ENCODE data around the gene THBS1. TPM values are rescaled to one million over a fixed set of nuclear protein-coding genes. Genes with fewer than 3 reads are reported as not detected.

Gene THBS1
- total and polyA plus RNA-seq, 3 donors from 2014 or later = 12.6 to 20.7 (median 13.9) TPM

DNA sequence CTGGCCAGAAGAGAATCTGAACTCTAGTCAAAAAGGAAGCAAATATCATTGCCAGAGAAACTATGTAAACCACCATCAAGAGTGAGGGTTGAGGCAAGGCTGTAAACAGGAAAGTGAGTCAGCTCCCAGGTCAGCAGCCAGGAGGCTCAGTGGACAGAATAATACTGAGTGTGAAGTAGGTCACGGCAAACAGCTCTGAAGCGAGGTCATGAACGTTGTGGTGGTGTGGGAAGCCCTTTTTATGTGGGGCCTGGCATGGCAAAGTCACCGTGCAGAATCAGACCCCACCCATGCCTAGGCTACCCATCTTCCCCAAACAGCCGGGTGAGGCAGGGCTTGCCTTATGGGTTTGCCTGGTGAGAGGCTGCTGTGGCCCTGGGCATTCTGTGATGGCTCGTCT, 43.9 kb downstream of the THBS1 start:
- Histone ChIP-seq H3K27me3 (no peaks in the 10 kb centered on the region), H3K27ac (peak overlapping the region in 1 of 2 donors; percentile 22)
- intact Hi-C loops (cut with DNase I; ENCODE audit: low total_unique reads) = no loop called here

GRCh38 chr15:39625451-39625850, 44.6 kb downstream of the THBS1 start:
- TF ChIP-seq, protein P1, sequence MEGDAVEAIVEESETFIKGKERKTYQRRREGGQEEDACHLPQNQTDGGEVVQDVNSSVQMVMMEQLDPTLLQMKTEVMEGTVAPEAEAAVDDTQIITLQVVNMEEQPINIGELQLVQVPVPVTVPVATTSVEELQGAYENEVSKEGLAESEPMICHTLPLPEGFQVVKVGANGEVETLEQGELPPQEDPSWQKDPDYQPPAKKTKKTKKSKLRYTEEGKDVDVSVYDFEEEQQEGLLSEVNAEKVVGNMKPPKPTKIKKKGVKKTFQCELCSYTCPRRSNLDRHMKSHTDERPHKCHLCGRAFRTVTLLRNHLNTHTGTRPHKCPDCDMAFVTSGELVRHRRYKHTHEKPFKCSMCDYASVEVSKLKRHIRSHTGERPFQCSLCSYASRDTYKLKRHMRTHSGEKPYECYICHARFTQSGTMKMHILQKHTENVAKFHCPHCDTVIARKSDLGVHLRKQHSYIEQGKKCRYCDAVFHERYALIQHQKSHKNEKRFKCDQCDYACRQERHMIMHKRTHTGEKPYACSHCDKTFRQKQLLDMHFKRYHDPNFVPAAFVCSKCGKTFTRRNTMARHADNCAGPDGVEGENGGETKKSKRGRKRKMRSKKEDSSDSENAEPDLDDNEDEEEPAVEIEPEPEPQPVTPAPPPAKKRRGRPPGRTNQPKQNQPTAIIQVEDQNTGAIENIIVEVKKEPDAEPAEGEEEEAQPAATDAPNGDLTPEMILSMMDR (IDR thresholded peaks at IDR 0.05) = no peak
- no peak for TF ChIP-seq POLR2A (IDR thresholded peaks at IDR 0.05)
- no peak for DNase-seq
- peaks cover 4% of the 10 kb centered on the region for H3K4me1 ChIP-seq
- no peaks in the 10 kb centered on the region for H3K36me3 ChIP-seq (ENCODE audit: low read depth, missing control alignments)
- no peaks in the 10 kb centered on the region for H3K9me3 ChIP-seq
- no peaks in the 10 kb centered on the region for H3K27me3 ChIP-seq
- WGBS, 2 donors = 40 to 69% methylated on average over 1 to 4 of the region's 4 CpGs
- no peak overlapping the region for H3K27ac ChIP-seq
- no peak overlapping the region for H3K4me3 ChIP-seq
- intact Hi-C loops (cut with DNase I; ENCODE audit: low total_unique reads) = no loop called here

More for the DNA sequence above, 43.9 kb downstream of the THBS1 start:
- DNase-seq = no peak
- Histone ChIP-seq H3K4me1 (peaks cover 4% of the 10 kb centered on the region), H3K9me3 (no peaks in the 10 kb centered on the region), H3K4me3 (no peak overlapping the region), H3K36me3 (ENCODE audit: low read depth, missing control alignments) (no peaks in the 10 kb centered on the region)
- 53 to 83% methylated on average over 3 to 6 of the region's 6 CpGs for WGBS, 2 donors
- no peak for TF ChIP-seq POLR2A (IDR thresholded peaks at IDR 0.05)
- TF ChIP-seq, protein P1 (IDR thresholded peaks at IDR 0.05) = no peak

- no peak for DNase-seq
- Histone ChIP-seq H3K9me3 (no peaks in the 10 kb centered on the region), H3K27me3 (no peaks in the 10 kb centered on the region), H3K4me1 (peaks cover 4% of the 10 kb centered on the region), H3K27ac (no peak overlapping the region), H3K36me3 (ENCODE audit: low read depth, missing control alignments) (no peaks in the 10 kb centered on the region), H3K4me3 (no peak overlapping the region)
- intact Hi-C loops (cut with DNase I; ENCODE audit: low total_unique reads) = no loop called here
- TF ChIP-seq POLR2A (IDR thresholded peaks at IDR 0.05) = no peak
- TF ChIP-seq, protein P1 (IDR thresholded peaks at IDR 0.05) = no peak
Observed at GRCh38 chr15:39625856-39626255, 45.0 kb downstream of the THBS1 start.

GRCh38 chr15:39627451-39628143, 46.7 kb downstream of the THBS1 start:
- Histone ChIP-seq H3K4me1 (peaks cover 4% of the 10 kb centered on the region), H3K36me3 (ENCODE audit: low read depth, missing control alignments) (no peaks in the 10 kb centered on the region), H3K27ac (no peak overlapping the region), H3K4me3 (no peak overlapping the region), H3K27me3 (no peaks in the 10 kb centered on the region), H3K9me3 (no peaks in the 10 kb centered on the region)
- TF ChIP-seq, protein P1 (IDR thresholded peaks at IDR 0.05) = no peak
- TF ChIP-seq POLR2A (IDR thresholded peaks at IDR 0.05) = no peak
- no peak for DNase-seq
- WGBS, 2 donors = 90 to 97% methylated on average over 3 of the region's 3 CpGs
- intact Hi-C loops (cut with DNase I; ENCODE audit: low total_unique reads) = no loop called here

- H3K4me1 ChIP-seq = peaks cover 4% of the 10 kb centered on the region
- no peak overlapping the region for H3K4me3 ChIP-seq
- WGBS, 2 donors = 53 to 68% methylated on average over 5 of the region's 5 CpGs
- TF ChIP-seq POLR2A (IDR thresholded peaks at IDR 0.05) = no peak
- TF ChIP-seq, protein P1 (IDR thresholded peaks at IDR 0.05) = peak in 1 of 3 experiments; percentile 29
- H3K9me3 ChIP-seq = no peaks in the 10 kb centered on the region
- H3K36me3 ChIP-seq (ENCODE audit: low read depth, missing control alignments) = no peaks in the 10 kb centered on the region
- H3K27me3 ChIP-seq = no peaks in the 10 kb centered on the region
- H3K27ac ChIP-seq = no peak overlapping the region
- no peak for DNase-seq
- intact Hi-C loops (cut with DNase I; ENCODE audit: low total_unique reads) = no loop called here
Observed at GRCh38 chr15:39628144-39628508, 47.2 kb downstream of the THBS1 start.
